GM08714 (cell line): ENCODE measurements around the gene CTTNBP2.

Source experiments
- H3K4me3 ChIP-seq: fragments of 200-500 bp; sonication (Bioruptor generic); 2 replicates; pipeline ENCODE4 v1.5.1; 2014; ENCODE audit warnings: mild to moderate bottlenecking, low read length, inconsistent platforms
- ZNF274 ChIP-seq: IDR thresholded peaks from 2 replicates; pipeline ENCODE4 v1.6.1; 2012; ENCODE audit warnings: mild to moderate bottlenecking, low read depth, low read length

CTTNBP2 gene

DNA sequence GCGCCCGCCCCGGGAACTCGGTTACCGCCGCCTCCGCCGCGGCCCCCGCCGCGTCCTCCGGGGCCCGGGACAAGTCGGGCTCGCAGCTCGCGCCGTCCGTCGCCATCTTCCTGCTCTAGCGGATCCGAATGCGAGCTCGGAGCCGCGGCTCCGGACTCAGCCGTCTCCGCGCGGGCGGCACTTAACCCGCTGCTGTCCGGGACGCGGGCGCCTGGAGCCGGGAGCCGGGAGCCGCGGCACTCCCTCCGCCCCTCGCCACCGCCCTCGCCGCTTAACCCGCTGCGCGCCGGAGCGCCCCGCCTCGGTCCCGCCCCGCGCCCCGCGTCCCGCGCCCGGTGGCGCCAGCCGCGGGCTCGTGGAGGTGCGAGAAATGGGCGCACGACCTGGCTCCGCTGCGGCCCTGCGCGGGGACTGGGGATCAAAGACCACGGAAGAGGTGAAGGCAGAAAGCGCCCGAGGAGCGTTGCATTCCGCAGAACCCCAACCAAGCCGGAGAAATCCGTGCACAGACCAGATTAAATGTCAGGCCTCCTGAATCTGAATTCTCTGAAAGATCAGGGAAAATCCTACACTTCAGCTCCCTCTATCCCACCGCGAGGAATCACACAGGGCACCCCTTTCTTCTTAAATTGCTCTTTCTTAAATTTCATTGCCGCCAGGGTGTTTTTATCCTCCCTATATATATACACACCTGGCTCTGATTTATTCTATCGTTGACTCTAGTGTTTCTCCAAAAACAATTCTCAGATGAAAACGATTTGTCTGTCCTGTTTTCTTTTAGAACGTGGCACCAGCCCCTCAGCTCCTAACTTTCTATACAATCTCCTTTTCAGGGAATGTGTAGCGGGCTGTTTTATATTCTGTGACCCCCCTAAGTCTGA is at the start of gene CTTNBP2:
Gene CTTNBP2, minus strand, starts transcription at position 132 of the 881 bp plus-strand sequence. Its CDS starts 26 bp downstream, at position 106.
- peak within 1 kb of the TSS; percentile 24; the same call in 1 of the 2 replicates for H3K4me3 ChIP-seq
- no peak for TF ChIP-seq ZNF274

GRCh38 chr7:117916309-117916708 is 43.1 kb upstream of the CTTNBP2 start:
- TF ChIP-seq ZNF274, result no peak
- H3K4me3 ChIP-seq, result no peak overlapping the region

GRCh38 chr7:117912421-117912820 is 39.2 kb upstream of the CTTNBP2 start:
- no peak overlapping the region for H3K4me3 ChIP-seq
- TF ChIP-seq ZNF274, result no peak

- TF ChIP-seq ZNF274, result no peak
- H3K4me3 ChIP-seq, result no peak overlapping the region
Observed at GRCh38 chr7:117908031-117908795, 35.0 kb upstream of the CTTNBP2 start.

- no peak overlapping the region for H3K4me3 ChIP-seq
- TF ChIP-seq ZNF274, result no peak
Observed at GRCh38 chr7:117907049-117907640, 33.9 kb upstream of the CTTNBP2 start.

GRCh38 chr7:117902314-117902889 is 29.2 kb upstream of the CTTNBP2 start:
- no peak for TF ChIP-seq ZNF274
- H3K4me3 ChIP-seq, result no peak overlapping the region

- TF ChIP-seq ZNF274, result no peak
- no peak overlapping the region for H3K4me3 ChIP-seq
Observed at GRCh38 chr7:117901089-117901797, 28.0 kb upstream of the CTTNBP2 start.

GRCh38 chr7:117896339-117896738 is 23.1 kb upstream of the CTTNBP2 start:
- H3K4me3 ChIP-seq, result no peak overlapping the region
- TF ChIP-seq ZNF274, result no peak

DNA sequence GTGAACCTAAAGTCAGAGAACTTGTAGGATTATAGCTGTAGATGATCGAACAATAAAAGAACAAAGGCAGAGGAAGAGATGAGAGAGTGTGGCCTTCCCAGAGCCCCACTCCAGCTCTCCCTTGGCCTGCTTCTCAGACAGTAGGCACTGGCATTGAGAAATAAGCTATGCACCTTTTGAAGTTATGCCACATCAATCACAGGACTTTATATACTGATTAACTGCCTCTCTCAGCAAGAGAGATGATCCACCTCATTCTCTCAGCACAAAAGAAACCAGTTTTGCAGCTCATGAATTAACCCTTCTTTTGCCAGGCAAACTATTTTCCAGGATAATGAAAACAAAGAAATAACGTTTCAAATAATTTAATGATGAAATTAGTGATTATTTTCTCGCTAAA is 22.0 kb upstream of the CTTNBP2 start:
- no peak overlapping the region for H3K4me3 ChIP-seq
- no peak for TF ChIP-seq ZNF274

DNA sequence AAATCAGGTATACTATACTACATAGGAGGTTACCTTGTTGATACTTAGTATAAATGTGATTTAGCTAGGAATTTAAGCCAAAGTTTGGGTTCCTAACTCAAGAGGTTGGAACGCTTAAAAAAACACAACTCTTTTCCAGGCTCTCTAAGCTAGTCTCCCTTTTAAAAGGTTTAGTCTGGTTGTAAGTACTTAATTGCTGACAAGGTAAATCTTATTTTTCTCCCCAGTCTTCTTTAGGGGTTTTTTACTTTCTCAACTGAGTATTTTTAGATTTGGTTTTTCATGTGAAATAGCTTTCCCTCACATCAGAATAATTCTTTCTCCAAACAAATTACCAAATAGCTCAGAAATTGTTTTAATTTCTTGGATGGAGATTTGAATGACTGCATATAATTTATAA is 20.8 kb upstream of the CTTNBP2 start:
- TF ChIP-seq ZNF274, result no peak
- H3K4me3 ChIP-seq, result no peak overlapping the region

- no peak overlapping the region for H3K4me3 ChIP-seq
- no peak for TF ChIP-seq ZNF274
Observed at GRCh38 chr7:117892821-117893220, 19.6 kb upstream of the CTTNBP2 start.

DNA sequence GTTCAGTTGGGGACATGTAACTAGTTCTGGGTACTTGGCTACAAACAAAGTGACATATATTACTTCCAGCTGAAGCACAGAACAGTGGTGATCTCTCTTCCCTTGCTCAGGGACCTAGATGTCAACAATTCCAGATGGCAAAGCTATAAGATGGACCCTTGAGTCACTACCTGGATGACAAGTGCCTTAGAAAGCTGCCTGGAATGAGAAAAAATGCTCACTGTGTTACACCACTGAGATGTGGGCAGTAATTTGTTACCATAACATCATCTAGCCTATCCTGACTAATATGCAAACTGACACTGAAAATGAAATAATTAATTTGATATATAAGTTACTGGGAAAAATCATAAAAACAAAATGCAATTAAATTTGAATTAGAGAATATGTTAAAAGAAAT is 16.4 kb upstream of the CTTNBP2 start:
- no peak overlapping the region for H3K4me3 ChIP-seq
- no peak for TF ChIP-seq ZNF274

DNA sequence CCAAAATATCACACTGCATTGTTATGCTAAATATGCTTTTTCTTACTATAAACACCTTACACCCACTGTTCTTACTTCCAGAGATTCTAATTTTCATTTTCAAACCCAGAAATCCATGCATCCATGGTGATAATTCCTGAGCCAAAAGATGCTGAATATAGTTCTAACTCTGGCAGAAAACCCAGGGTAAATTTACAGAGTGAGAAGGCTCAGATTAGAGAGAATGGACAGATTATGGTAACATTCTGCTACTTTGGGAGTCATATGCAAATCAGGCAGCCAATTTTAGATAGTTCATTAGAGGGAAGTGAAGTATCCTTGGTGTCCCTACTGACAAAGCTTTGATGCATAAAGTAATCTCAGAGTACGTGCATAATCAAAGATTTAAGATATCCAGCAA is 15.4 kb upstream of the CTTNBP2 start:
- no peak overlapping the region for H3K4me3 ChIP-seq
- TF ChIP-seq ZNF274, result no peak

DNA sequence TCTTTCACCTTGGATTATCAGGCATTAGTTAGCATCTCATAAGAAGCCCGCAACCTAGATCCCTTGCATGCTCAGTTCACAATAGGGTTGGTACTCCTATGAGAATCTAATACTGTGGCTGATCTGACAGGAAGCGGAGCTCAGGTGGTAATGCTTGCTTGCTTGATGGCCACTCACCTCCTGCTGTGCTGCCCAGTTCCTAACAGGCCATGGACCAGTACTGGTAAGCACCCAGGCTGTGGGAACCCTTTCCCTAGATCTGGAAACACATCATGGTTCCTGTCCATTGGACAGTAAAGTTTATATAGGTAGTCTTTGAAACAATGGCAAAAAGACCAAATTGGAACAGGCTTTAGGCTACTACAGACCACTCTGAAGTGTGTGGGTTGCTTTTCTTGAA is 9.4 kb upstream of the CTTNBP2 start:
- H3K4me3 ChIP-seq, result no peak overlapping the region
- no peak for TF ChIP-seq ZNF274
